Measurements from ENCODE around the gene KCP. TPM values are rescaled to one million over a fixed set of nuclear protein-coding genes. Genes with fewer than 3 reads are reported as not detected.
A peak's percentile ranks its signal among the peaks of the same experiment; 100 is the strongest.

The KCP gene
- total RNA-seq, 5 donors from 2014 or later (not counting 1 experiment from before 2014, with no cell fraction given) = 0.20 to 0.92 (median 0.53) TPM

- ATAC-seq (replicated peaks in 1 of 4) (no peak), DNase-seq (no peak)
- no peak overlapping the region for H3K4me3 Mint-ChIP-seq
- Histone ChIP-seq H3K36me3 (ENCODE audit: control insufficient read depth in 2 of 2, extremely low read depth in 1 of 2, insufficient read depth in 1 of 2, low read length in 1 of 2) (no peaks in the 10 kb centered on the region), H3K9me3 (no peaks in the 10 kb centered on the region), H3K27me3 (replicated peaks in 1 of 2; ENCODE audit: control insufficient read depth in 2 of 2, extremely low read depth in 1 of 2, insufficient read depth in 2 of 2, low read length in 1 of 2) (peaks cover 0 to 59% of the 10 kb centered on the region in 2 experiments), H3K27ac (ENCODE audit: low read length) (no peak overlapping the region), H3K4me3 (ENCODE audit: control insufficient read depth in 1 of 2, extremely low read depth in 1 of 2, low read length in 1 of 2) (no peak overlapping the region), H3K4me1 (ENCODE audit: control insufficient read depth in 1 of 2, extremely low read depth in 1 of 2, insufficient read depth in 2 of 2, low read length in 2 of 2) (peaks cover 0 to 12% of the 10 kb centered on the region in 2 experiments)
- H3K27me3 Mint-ChIP-seq = peaks cover 37 to 56% of the 10 kb centered on the region in 2 donors
- ChIA-PET POLR2A (interaction anchor here in 1 of 2 donors (0.6 kb wide), 1 partner anchor 16 kb away, joined by 3 read pairs; no protein-coding TSS in a partner anchor), CTCF (no interaction called here)
- no peaks in the 10 kb centered on the region for H3K36me3 Mint-ChIP-seq
- peaks cover 8 to 11% (median 10%) of the 10 kb centered on the region in 3 donors for H3K4me1 Mint-ChIP-seq
- H3K27ac Mint-ChIP-seq = peak overlapping the region in 1 of 2 donors; percentile 23
- 89% methylated on average over 4 of the region's 8 CpGs for WGBS (ENCODE audit: insufficient coverage)
- no peaks in the 10 kb centered on the region for H3K9me3 Mint-ChIP-seq
These were observed 7.6 kb upstream of the KCP start for GRCh38 chr7:128918016-128918665.

GRCh38 chr7:128917122-128917521 is 6.6 kb upstream of the KCP start:
- H3K4me1 Mint-ChIP-seq = peaks cover 8 to 11% (median 10%) of the 10 kb centered on the region in 3 donors
- no peak overlapping the region for H3K27ac Mint-ChIP-seq
- ATAC-seq (replicated peaks in 1 of 4) (no peak), DNase-seq (no peak)
- H3K27me3 ChIP-seq (replicated peaks in 1 of 2; ENCODE audit: control insufficient read depth in 2 of 2, extremely low read depth in 1 of 2, insufficient read depth in 2 of 2, low read length in 1 of 2) = peaks cover 0 to 54% of the 10 kb centered on the region in 2 experiments
- peaks cover 0 to 12% of the 10 kb centered on the region in 2 experiments for H3K4me1 ChIP-seq (ENCODE audit: control insufficient read depth in 1 of 2, extremely low read depth in 1 of 2, insufficient read depth in 2 of 2, low read length in 2 of 2)
- H3K4me3 Mint-ChIP-seq = no peak overlapping the region
- no peaks in the 10 kb centered on the region for H3K36me3 Mint-ChIP-seq
- no peaks in the 10 kb centered on the region for H3K36me3 ChIP-seq (ENCODE audit: control insufficient read depth in 2 of 2, extremely low read depth in 1 of 2, insufficient read depth in 1 of 2, low read length in 1 of 2)
- H3K9me3 ChIP-seq = no peaks in the 10 kb centered on the region
- ChIA-PET POLR2A (no interaction called here), CTCF (no interaction called here)
- no peak overlapping the region for H3K4me3 ChIP-seq (ENCODE audit: control insufficient read depth in 1 of 2, extremely low read depth in 1 of 2, low read length in 1 of 2)
- H3K27ac ChIP-seq (ENCODE audit: low read length) = no peak overlapping the region
- H3K9me3 Mint-ChIP-seq = no peaks in the 10 kb centered on the region
- 80% methylated on average over 1 of the region's 2 CpGs for WGBS (ENCODE audit: insufficient coverage)
- peaks cover 41 to 56% of the 10 kb centered on the region in 2 donors for H3K27me3 Mint-ChIP-seq

DNA sequence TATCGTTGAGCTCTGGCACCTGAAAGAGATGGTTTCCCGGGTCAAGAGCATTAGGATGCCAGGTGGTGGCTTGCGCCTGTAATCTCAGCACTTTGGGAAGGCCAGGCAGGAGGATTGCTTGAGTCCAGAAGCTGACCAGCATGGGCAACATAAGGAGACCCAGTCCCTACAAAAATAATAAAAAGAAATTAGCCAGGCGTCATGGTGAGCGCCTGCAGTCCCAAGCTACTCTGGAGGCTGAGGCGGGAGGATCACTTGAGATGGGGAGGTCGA is 6.1 kb upstream of the KCP start:
- DNase-seq (no peak), ATAC-seq (replicated peaks in 1 of 4) (no peak)
- Mint-ChIP-seq H3K4me3 (no peak overlapping the region), H3K27me3 (peaks cover 46 to 57% of the 10 kb centered on the region in 2 donors), H3K27ac (no peak overlapping the region), H3K36me3 (no peaks in the 10 kb centered on the region), H3K4me1 (peaks cover 8 to 11% (median 10%) of the 10 kb centered on the region in 3 donors), H3K9me3 (no peaks in the 10 kb centered on the region)
- CTCF ChIA-PET = no interaction called here
- H3K4me1 ChIP-seq (ENCODE audit: control insufficient read depth in 1 of 2, extremely low read depth in 1 of 2, insufficient read depth in 2 of 2, low read length in 2 of 2) = peaks cover 0 to 12% of the 10 kb centered on the region in 2 experiments
- POLR2A ChIA-PET = no interaction called here
- H3K27me3 ChIP-seq (replicated peaks in 1 of 2; ENCODE audit: control insufficient read depth in 2 of 2, extremely low read depth in 1 of 2, insufficient read depth in 2 of 2, low read length in 1 of 2) = peaks cover 0 to 52% of the 10 kb centered on the region in 2 experiments
- H3K27ac ChIP-seq (ENCODE audit: low read length) = no peak overlapping the region
- H3K9me3 ChIP-seq = no peaks in the 10 kb centered on the region
- WGBS (ENCODE audit: insufficient coverage) = 100% methylated on average over 4 of the region's 7 CpGs
- H3K36me3 ChIP-seq (ENCODE audit: control insufficient read depth in 2 of 2, extremely low read depth in 1 of 2, insufficient read depth in 1 of 2, low read length in 1 of 2) = no peaks in the 10 kb centered on the region
- H3K4me3 ChIP-seq (ENCODE audit: control insufficient read depth in 1 of 2, extremely low read depth in 1 of 2, low read length in 1 of 2) = no peak overlapping the region

- no peaks in the 10 kb centered on the region for H3K36me3 Mint-ChIP-seq
- Histone ChIP-seq H3K4me1 (ENCODE audit: control insufficient read depth in 1 of 2, extremely low read depth in 1 of 2, insufficient read depth in 2 of 2, low read length in 2 of 2) (peaks cover 0 to 12% of the 10 kb centered on the region in 2 experiments), H3K36me3 (ENCODE audit: control insufficient read depth in 2 of 2, extremely low read depth in 1 of 2, insufficient read depth in 1 of 2, low read length in 1 of 2) (no peaks in the 10 kb centered on the region), H3K27ac (ENCODE audit: low read length) (no peak overlapping the region), H3K9me3 (no peaks in the 10 kb centered on the region), H3K4me3 (ENCODE audit: control insufficient read depth in 1 of 2, extremely low read depth in 1 of 2, low read length in 1 of 2) (peak overlapping the region; percentile 15 to 45), H3K27me3 (replicated peaks in 1 of 2; ENCODE audit: control insufficient read depth in 2 of 2, extremely low read depth in 1 of 2, insufficient read depth in 2 of 2, low read length in 1 of 2) (peaks cover 0 to 53% of the 10 kb centered on the region in 2 experiments)
- no peak overlapping the region for H3K27ac Mint-ChIP-seq
- peak overlapping the region; percentile 53 to 72 (median 67) for H3K4me3 Mint-ChIP-seq
- ATAC-seq (replicated peaks in 1 of 4) (no peak), DNase-seq (no peak)
- POLR2A ChIA-PET = no interaction called here
- CTCF ChIA-PET = no interaction called here
- peaks cover 50 to 59% of the 10 kb centered on the region in 2 donors for H3K27me3 Mint-ChIP-seq
- WGBS (ENCODE audit: insufficient coverage) = 36% methylated on average over 61 of the region's 69 CpGs
- H3K9me3 Mint-ChIP-seq = no peaks in the 10 kb centered on the region
- H3K4me1 Mint-ChIP-seq = peaks cover 8 to 11% (median 10%) of the 10 kb centered on the region in 3 donors
These were observed 5.5 kb upstream of the KCP start for GRCh38 chr7:128915841-128916642.

DNA sequence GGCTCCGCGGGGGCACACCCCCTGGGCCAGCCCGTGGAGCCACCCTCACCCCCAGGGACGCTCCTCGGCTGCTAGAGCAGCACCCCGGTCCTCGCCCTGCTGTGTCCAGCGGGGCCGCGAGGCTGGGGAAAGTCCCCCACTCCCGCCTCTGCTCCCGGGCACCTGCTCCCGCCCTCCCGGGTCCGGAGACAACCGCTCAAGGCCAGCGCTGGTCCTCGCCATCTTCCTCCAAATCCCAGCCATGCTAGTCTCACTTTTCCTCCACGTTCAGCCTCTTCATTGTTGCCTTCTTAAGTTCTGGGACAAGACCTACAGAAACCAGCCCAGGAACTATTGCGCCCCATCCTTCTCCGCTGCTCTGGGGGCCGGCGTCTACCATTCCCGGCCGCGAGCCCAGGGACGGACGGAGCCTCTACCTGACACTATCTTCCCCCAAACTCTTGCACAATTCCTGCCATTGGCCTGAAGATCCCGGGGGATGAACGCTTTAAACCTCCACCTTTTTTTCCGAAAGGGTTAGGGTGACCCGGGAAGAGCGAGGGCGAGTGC is 4.8 kb upstream of the KCP start:
- Histone ChIP-seq H3K4me3 (ENCODE audit: control insufficient read depth in 1 of 2, extremely low read depth in 1 of 2, low read length in 1 of 2) (peak overlapping the region; percentile 15 to 45), H3K27ac (ENCODE audit: low read length) (no peak overlapping the region), H3K4me1 (ENCODE audit: control insufficient read depth in 1 of 2, extremely low read depth in 1 of 2, insufficient read depth in 2 of 2, low read length in 2 of 2) (peaks cover 0 to 12% of the 10 kb centered on the region in 2 experiments), H3K36me3 (ENCODE audit: control insufficient read depth in 2 of 2, extremely low read depth in 1 of 2, insufficient read depth in 1 of 2, low read length in 1 of 2) (no peaks in the 10 kb centered on the region), H3K9me3 (no peaks in the 10 kb centered on the region), H3K27me3 (replicated peaks in 1 of 2; ENCODE audit: control insufficient read depth in 2 of 2, extremely low read depth in 1 of 2, insufficient read depth in 2 of 2, low read length in 1 of 2) (peaks cover 2 to 57% of the 10 kb centered on the region in 2 experiments)
- WGBS (ENCODE audit: insufficient coverage) = 7% methylated on average over 27 of the region's 34 CpGs
- H3K4me1 Mint-ChIP-seq = peaks cover 8 to 11% (median 10%) of the 10 kb centered on the region in 3 donors
- POLR2A ChIA-PET = no interaction called here
- peak overlapping the region in 1 of 2 donors; percentile 62 for H3K27ac Mint-ChIP-seq
- H3K36me3 Mint-ChIP-seq = no peaks in the 10 kb centered on the region
- H3K9me3 Mint-ChIP-seq = no peaks in the 10 kb centered on the region
- ATAC-seq (replicated peaks in 1 of 4) = peak in 1 of 4 experiments; percentile 24
- H3K27me3 Mint-ChIP-seq = peaks cover 54 to 57% of the 10 kb centered on the region in 2 donors
- H3K4me3 Mint-ChIP-seq = peak overlapping the region; percentile 53 to 72 (median 67)
- DNase-seq = no peak
- CTCF ChIA-PET = no interaction called here

- Mint-ChIP-seq H3K9me3 (no peaks in the 10 kb centered on the region), H3K27me3 (peaks cover 54 to 62% of the 10 kb centered on the region in 2 donors), H3K4me3 (peak overlapping the region in 1 of 3 donors; percentile 72), H3K36me3 (no peaks in the 10 kb centered on the region), H3K27ac (no peak overlapping the region), H3K4me1 (peaks cover 8 to 11% (median 10%) of the 10 kb centered on the region in 3 donors)
- H3K27me3 ChIP-seq (replicated peaks in 1 of 2; ENCODE audit: control insufficient read depth in 2 of 2, extremely low read depth in 1 of 2, insufficient read depth in 2 of 2, low read length in 1 of 2) = peaks cover 2 to 61% of the 10 kb centered on the region in 2 experiments
- H3K36me3 ChIP-seq (ENCODE audit: control insufficient read depth in 2 of 2, extremely low read depth in 1 of 2, insufficient read depth in 1 of 2, low read length in 1 of 2) = no peaks in the 10 kb centered on the region
- ChIA-PET CTCF (interaction anchor here in 1 of 2 donors (0.6 to 1.1 kb wide), 2 partner anchors 15 to 92 kb away, joined by 3 read pairs; no protein-coding TSS in a partner anchor), POLR2A (no interaction called here)
- no peak overlapping the region for H3K27ac ChIP-seq (ENCODE audit: low read length)
- DNase-seq = peak in 2 of 35 experiments; percentile 12 to 45
- no peaks in the 10 kb centered on the region for H3K9me3 ChIP-seq
- ATAC-seq (replicated peaks in 1 of 4) = peak in 1 of 4 experiments; percentile 86
- 63% methylated on average over 2 of the region's 11 CpGs for WGBS (ENCODE audit: insufficient coverage)
- H3K4me1 ChIP-seq (ENCODE audit: control insufficient read depth in 1 of 2, extremely low read depth in 1 of 2, insufficient read depth in 2 of 2, low read length in 2 of 2) = peaks cover 0 to 12% of the 10 kb centered on the region in 2 experiments
- H3K4me3 ChIP-seq (ENCODE audit: control insufficient read depth in 1 of 2, extremely low read depth in 1 of 2, low read length in 1 of 2) = no peak overlapping the region
These were observed 4.2 kb upstream of the KCP start for GRCh38 chr7:128914566-128915151.
